Type B pancreatic cell (in vitro differentiated cells): ENCODE results near the gene BMP2K. TPM values are rescaled to one million over a fixed set of nuclear protein-coding genes. Genes with fewer than 3 reads are reported as not detected.
"Not testable (repeated sequence)": the region's sequence is repeated elsewhere in the genome, so short reads cannot be mapped to it uniquely, and the experiment has no call there.

Experiments used
- DNase-seq: peaks from one replicate; pipeline ENCODE4 v3.0.0; 2021; ENCODE audit warnings: mixed read lengths; ENCODE audit not compliant: unreplicated experiment; ENCODE audit errors: extremely low spot score
- H3K27ac Mint-ChIP-seq: 2 replicates; pipeline ENCODE4 v1.8.0; 2021; ENCODE audit warnings: mild to moderate bottlenecking, mixed read lengths
- H3K27me3 Mint-ChIP-seq: 2 replicates; pipeline ENCODE4 v1.8.0; 2021; ENCODE audit warnings: mixed read lengths
- H3K36me3 Mint-ChIP-seq: 2 replicates; pipeline ENCODE4 v1.8.0; 2021; ENCODE audit warnings: mixed read lengths
- H3K4me1 Mint-ChIP-seq: one replicate; pipeline ENCODE4 v1.8.0; 2021; ENCODE audit warnings: mixed read lengths; ENCODE audit not compliant: unreplicated experiment
- H3K4me3 Mint-ChIP-seq: 2 replicates; pipeline ENCODE4 v1.8.0; 2021; ENCODE audit warnings: mild to moderate bottlenecking, mixed read lengths
- H3K9me3 Mint-ChIP-seq: 2 replicates; pipeline ENCODE4 v1.8.0; 2021; ENCODE audit warnings: mixed read lengths
- total RNA-seq: library from RNA; stranded (reverse); gene quantifications from 2 replicates; pipeline ENCODE4 v1.2.1, GENCODE V29; 2021; ENCODE audit warnings: low replicate concordance
- TF ChIP-seq, protein P1 (sequence below): fragments of 200-600 bp; sonication (generic); conservative IDR thresholded peaks from 2 replicates; pipeline ENCODE4 v1.5.0; 2021; ENCODE audit warnings: antibody characterized with exemption, mild to moderate bottlenecking

BMP2K gene
- total RNA-seq, 1 donor from 2014 or later: 40.9 TPM

DNA sequence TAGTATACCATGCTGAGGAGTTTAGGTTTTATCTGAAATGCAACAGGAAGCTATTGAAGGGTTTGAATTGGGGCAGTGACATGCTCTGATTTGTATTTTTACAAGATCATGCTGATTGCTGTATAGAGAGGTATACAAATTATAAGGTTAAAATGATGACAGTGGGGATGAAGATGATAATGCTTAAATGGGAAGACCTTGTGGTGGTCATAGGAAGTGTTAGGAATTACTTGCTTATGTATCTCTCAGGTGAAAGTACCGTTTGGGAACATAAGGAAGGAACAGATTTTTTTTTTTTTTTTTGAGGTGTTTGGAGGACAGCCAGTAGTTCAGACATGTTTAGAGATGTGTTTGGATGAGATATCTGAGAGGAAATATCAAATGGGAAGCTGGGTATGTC, 5.0 kb downstream of the BMP2K start:
- Mint-ChIP-seq H3K27ac (no peak overlapping the region), H3K36me3 (peaks cover 3% of the 10 kb centered on the region), H3K27me3 (no peaks in the 10 kb centered on the region), H3K9me3 (no peaks in the 10 kb centered on the region), H3K4me1 (peaks cover 13% of the 10 kb centered on the region), H3K4me3 (no peak overlapping the region)
- TF ChIP-seq, protein P1, sequence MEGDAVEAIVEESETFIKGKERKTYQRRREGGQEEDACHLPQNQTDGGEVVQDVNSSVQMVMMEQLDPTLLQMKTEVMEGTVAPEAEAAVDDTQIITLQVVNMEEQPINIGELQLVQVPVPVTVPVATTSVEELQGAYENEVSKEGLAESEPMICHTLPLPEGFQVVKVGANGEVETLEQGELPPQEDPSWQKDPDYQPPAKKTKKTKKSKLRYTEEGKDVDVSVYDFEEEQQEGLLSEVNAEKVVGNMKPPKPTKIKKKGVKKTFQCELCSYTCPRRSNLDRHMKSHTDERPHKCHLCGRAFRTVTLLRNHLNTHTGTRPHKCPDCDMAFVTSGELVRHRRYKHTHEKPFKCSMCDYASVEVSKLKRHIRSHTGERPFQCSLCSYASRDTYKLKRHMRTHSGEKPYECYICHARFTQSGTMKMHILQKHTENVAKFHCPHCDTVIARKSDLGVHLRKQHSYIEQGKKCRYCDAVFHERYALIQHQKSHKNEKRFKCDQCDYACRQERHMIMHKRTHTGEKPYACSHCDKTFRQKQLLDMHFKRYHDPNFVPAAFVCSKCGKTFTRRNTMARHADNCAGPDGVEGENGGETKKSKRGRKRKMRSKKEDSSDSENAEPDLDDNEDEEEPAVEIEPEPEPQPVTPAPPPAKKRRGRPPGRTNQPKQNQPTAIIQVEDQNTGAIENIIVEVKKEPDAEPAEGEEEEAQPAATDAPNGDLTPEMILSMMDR: no peak
- DNase-seq: no peak

DNA sequence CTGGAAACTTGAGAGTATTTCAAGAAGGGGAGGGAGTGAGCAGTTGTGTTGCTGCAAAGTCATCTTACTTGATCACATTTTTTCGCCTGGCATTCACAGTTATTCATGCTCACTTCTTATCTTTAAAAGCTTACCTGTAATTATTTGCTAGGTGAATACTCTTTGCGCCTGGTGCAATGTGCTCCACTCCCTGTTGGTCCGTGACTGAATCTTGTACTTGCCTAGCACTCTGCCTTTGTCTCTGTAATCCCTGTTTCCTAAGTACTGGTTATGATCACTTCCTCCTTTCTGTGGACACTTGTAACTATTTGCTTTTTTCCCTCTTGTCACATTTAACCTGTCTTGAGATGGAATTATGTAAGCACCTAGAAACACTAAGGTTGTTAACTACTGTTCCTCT, 5.8 kb downstream of the BMP2K start:
- TF ChIP-seq, protein P1: no peak
- DNase-seq: no peak
- Mint-ChIP-seq H3K4me3 (no peak overlapping the region), H3K9me3 (no peaks in the 10 kb centered on the region), H3K27me3 (no peaks in the 10 kb centered on the region), H3K36me3 (peaks cover 4% of the 10 kb centered on the region), H3K27ac (no peak overlapping the region), H3K4me1 (peaks cover 14% of the 10 kb centered on the region)

- H3K36me3 Mint-ChIP-seq: peaks cover 9% of the 10 kb centered on the region
- TF ChIP-seq, protein P1: no peak
- H3K27me3 Mint-ChIP-seq: no peaks in the 10 kb centered on the region
- peaks cover 22% of the 10 kb centered on the region for H3K4me1 Mint-ChIP-seq
- peaks cover 4% of the 10 kb centered on the region for H3K9me3 Mint-ChIP-seq
- no peak for DNase-seq
- H3K4me3 Mint-ChIP-seq: no peak overlapping the region
- H3K27ac Mint-ChIP-seq: no peak overlapping the region
Measured at GRCh38 chr4:78784236-78784865, 8.2 kb downstream of the BMP2K start.

DNA sequence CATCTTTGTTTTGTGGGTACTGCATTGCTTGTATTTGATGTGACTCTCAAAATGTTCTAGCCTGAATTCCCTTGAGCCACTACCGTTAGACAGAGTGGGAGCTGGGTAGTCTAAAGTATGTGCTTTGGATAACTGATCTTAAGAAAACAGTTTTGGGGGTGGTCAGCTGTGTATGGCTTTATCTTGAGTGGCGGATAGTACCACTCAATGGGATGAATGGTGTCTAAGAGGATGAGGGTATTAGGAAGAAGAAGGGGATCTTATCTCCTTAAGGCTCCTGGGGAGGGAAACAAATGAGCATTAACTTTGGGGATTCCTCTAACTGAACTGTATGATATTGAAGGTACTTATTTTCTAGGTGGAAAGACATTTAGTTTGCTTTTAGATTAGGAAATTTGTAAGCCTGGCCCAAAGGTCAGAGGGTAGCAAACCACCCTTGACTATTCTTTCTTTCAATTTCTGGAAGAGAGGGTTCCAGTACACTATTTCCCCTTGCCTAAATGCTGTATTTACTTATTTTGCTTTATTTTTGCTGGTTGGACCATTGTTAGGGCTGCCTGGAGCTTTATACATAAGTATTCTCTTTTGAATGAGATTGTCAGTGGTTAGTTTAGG, 11.3 kb downstream of the BMP2K start:
- no peak overlapping the region for H3K27ac Mint-ChIP-seq
- H3K27me3 Mint-ChIP-seq: no peaks in the 10 kb centered on the region
- H3K4me3 Mint-ChIP-seq: no peak overlapping the region
- H3K9me3 Mint-ChIP-seq: peaks cover 4% of the 10 kb centered on the region
- peaks cover 9% of the 10 kb centered on the region for H3K36me3 Mint-ChIP-seq
- DNase-seq: no peak
- peaks cover 22% of the 10 kb centered on the region for H3K4me1 Mint-ChIP-seq
- TF ChIP-seq, protein P1: no peak

- no peak for DNase-seq
- Mint-ChIP-seq H3K27ac (no peak overlapping the region), H3K27me3 (no peaks in the 10 kb centered on the region), H3K36me3 (peaks cover 9% of the 10 kb centered on the region), H3K9me3 (peaks cover 4% of the 10 kb centered on the region), H3K4me3 (no peak overlapping the region), H3K4me1 (peaks cover 22% of the 10 kb centered on the region)
- TF ChIP-seq, protein P1: no peak
Measured at GRCh38 chr4:78788007-78788889, 12.1 kb downstream of the BMP2K start.

DNA sequence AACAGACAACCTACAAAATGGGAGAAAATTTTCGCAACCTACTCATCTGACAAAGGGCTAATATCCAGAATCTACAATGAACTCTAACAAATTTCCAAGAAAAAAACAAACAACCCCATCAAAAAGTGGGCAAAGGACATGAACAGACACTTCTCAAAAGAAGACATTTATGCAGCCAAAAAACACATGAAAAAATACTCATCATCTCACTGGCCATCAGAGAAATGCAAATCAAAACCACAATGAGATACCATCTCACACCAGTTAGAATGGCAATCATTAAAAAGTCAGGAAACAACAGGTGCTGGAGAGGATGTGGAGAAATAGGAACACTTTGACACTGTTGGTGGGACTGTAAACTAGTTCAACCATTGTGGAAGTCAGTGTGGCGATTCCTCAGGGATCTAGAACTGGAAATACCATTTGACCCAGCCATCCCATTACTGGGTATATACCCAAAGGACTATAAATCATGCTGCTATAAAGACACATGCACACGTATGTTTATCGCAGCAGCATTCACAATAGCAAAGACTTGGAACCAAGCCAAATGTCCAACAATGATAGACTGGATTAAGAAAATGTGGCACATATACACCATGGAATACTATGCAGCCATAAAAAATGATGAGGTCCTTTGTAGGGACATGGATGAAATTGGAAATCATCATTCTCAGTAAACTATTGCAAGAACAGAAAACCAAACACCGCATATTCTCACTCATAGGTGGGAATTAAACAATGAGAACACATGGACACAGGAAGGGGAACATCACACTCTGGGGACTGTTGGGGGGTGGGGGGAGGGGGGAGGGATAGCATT, 19.7 kb downstream of the BMP2K start:
- H3K4me1 Mint-ChIP-seq, H3K4me3 Mint-ChIP-seq, H3K9me3 Mint-ChIP-seq, DNase-seq, H3K27me3 Mint-ChIP-seq, H3K27ac Mint-ChIP-seq: not testable (repeated sequence)
- peaks cover 11% of the 10 kb centered on the region for H3K36me3 Mint-ChIP-seq
